Liver (tissue), 9 donors: Measurements from ENCODE around the gene MED26. TPM values are rescaled to one million over a fixed set of nuclear protein-coding genes. Genes with fewer than 3 reads are reported as not detected.
A peak's percentile ranks its signal among the peaks of the same experiment; 100 is the strongest.

Experiments
- DNase-seq: peaks from one replicate; pipeline ENCODE4 v3.0.0-alpha.2; 2017; ENCODE audit warnings: low spot score
- H3K27ac ChIP-seq, 2 donors: one replicate each; pipeline ENCODE4 v1.7.0; 2013; ENCODE audit warnings: inconsistent platforms in 2 of 2, low read length in 2 of 2, control low read depth in 1 of 2, low read depth in 1 of 2, mild to moderate bottlenecking in 1 of 2
- H3K27me3 ChIP-seq, 4 donors: one replicate each; pipeline versions ENCODE4 v1.6.1 to v1.7.0; 2013; ENCODE audit warnings: low read length in 3 of 4, inconsistent platforms in 1 of 4, mild to moderate bottlenecking in 1 of 4, moderate library complexity in 1 of 4; ENCODE audit not compliant: control insufficient read depth in 4 of 4, insufficient read depth in 4 of 4
- H3K36me3 ChIP-seq, 4 donors: one replicate each; pipeline versions ENCODE4 v1.6.1 to v1.7.0; 2013; ENCODE audit warnings: low read length in 3 of 4, mild to moderate bottlenecking in 3 of 4, low read depth in 1 of 4, moderate library complexity in 1 of 4; ENCODE audit not compliant: control insufficient read depth in 4 of 4, insufficient read depth in 3 of 4
- H3K4me1 ChIP-seq, 4 donors: one replicate each; pipeline versions ENCODE4 v1.6.1 to v1.7.0; 2013; ENCODE audit warnings: low read length in 3 of 4, mild to moderate bottlenecking in 3 of 4, moderate library complexity in 1 of 4; ENCODE audit not compliant: control insufficient read depth in 4 of 4, insufficient read depth in 4 of 4
- H3K4me3 ChIP-seq, 3 donors: one replicate each; pipeline versions ENCODE4 v1.6.1 to v1.7.0; 2013; ENCODE audit warnings: low read length in 3 of 3, control low read depth in 1 of 3, low read depth in 1 of 3, mild to moderate bottlenecking in 1 of 3
- H3K9ac ChIP-seq, 2 donors: one replicate each; pipeline ENCODE4 v1.7.0; 2013; ENCODE audit warnings: low read length in 2 of 2, mild to moderate bottlenecking in 2 of 2, moderate library complexity in 2 of 2, control low read depth in 1 of 2, low read depth in 1 of 2
- H3K9me3 ChIP-seq, 4 donors: one replicate each; pipeline versions ENCODE4 v1.6.1 to v1.7.0; 2013; ENCODE audit warnings: low read length in 3 of 4; ENCODE audit not compliant: control insufficient read depth in 4 of 4
- ATF3 ChIP-seq: IDR thresholded peaks from 2 replicates; pipeline ENCODE4 v1.6.1; 2016; ENCODE audit warnings: antibody characterized with exemption
- CTCF ChIP-seq: fragments of 150-350 bp; IDR thresholded peaks from 2 replicates; pipeline ENCODE4 v1.5.1; 2017; ENCODE audit warnings: improper control_type of control experiment, low read depth, low read length; ENCODE audit not compliant: missing input control
- FOXA2 ChIP-seq: IDR thresholded peaks from 2 replicates; pipeline ENCODE4 v1.6.1; 2016; ENCODE audit warnings: antibody characterized with exemption
- HNF4A ChIP-seq, 2 donors: conservative IDR thresholded peaks; 2 replicates each; pipeline ENCODE4 v1.6.1; 2016; ENCODE audit warnings: antibody characterized with exemption in 2 of 2, mild to moderate bottlenecking in 2 of 2
- HNF4G ChIP-seq: IDR thresholded peaks from 2 replicates; pipeline ENCODE4 v1.6.1; 2016; ENCODE audit warnings: antibody characterized with exemption
- REST ChIP-seq: IDR thresholded peaks from 2 replicates; pipeline ENCODE4 v1.6.1; 2016; ENCODE audit warnings: antibody characterized with exemption, mild to moderate bottlenecking
- SP1 ChIP-seq: IDR thresholded peaks from 2 replicates; pipeline ENCODE4 v1.6.1; 2018; ENCODE audit warnings: antibody characterized with exemption, mild to moderate bottlenecking
- ZBTB33 ChIP-seq: IDR thresholded peaks from 2 replicates; pipeline ENCODE4 v1.6.1; 2016; ENCODE audit warnings: antibody characterized with exemption
- WGBS: extraction: QIAGEN DNeasy Blood & Tissue Kit; methylation state at CpG from one replicate; pipeline ENCODE4 v1.1.7; 2013; 5-methylcytosine and 5-hydroxymethylcytosine counted together
- polyA plus RNA-seq, 2 donors: library from polyadenylated mRNA; stranded (reverse) in 1 of 2; unstranded in 1 of 2; fragments of 200-250 nt in 1 of 2; fragments of >200 nt in 1 of 2; fragmentation: Nextera tagmentation in 1 of 2; extraction: Ambion mirVana in 1 of 2; gene quantifications; one replicate each; pipeline versions ENCODE4 v1.2.1 to v1.2.3, GENCODE V29; 2013 to 2015
- total RNA-seq, 2 donors: library from RNA; depleted of rRNA; stranded (reverse); fragments of >200 nt; gene quantifications; one replicate each; pipeline ENCODE4 v1.2.3, GENCODE V29; 2014
- donor health status: healthy.
- donor health status: healthy.
- donor health status: healthy.
- donor health status: healthy.
- donor health status: healthy.

MED26 gene
- total and polyA plus RNA-seq, 4 donors: 1.5 to 3.8 (median 3.2) TPM

GRCh38 chr19:16659464-16659831 is 31.4 kb upstream of the MED26 start:
- H3K36me3 ChIP-seq: peaks cover 3 to 24% (median 14%) of the 10 kb centered on the region in 4 donors
- peaks cover 0 to 34% (median 21%) of the 10 kb centered on the region in 4 donors for H3K4me1 ChIP-seq
- H3K27ac ChIP-seq: peak overlapping the region; percentile 84 to 98
- peak overlapping the region; percentile 60 to 65 for H3K9ac ChIP-seq
- DNase-seq: no peak
- TF ChIP-seq ZBTB33 (no peak), REST (no peak), HNF4A (conservative IDR thresholded peaks at IDR 0.05) (no peak), ATF3 (no peak), HNF4G (no peak), SP1 (no peak), FOXA2 (no peak), CTCF (no peak)
- H3K27me3 ChIP-seq: no peaks in the 10 kb centered on the region
- WGBS: 2% methylated on average over 14 of the region's 14 CpGs
- H3K4me3 ChIP-seq: peak overlapping the region; percentile 64 to 95 (median 86)
- H3K9me3 ChIP-seq: no peaks in the 10 kb centered on the region

- Histone ChIP-seq H3K36me3 (peaks cover 7 to 39% (median 30%) of the 10 kb centered on the region in 4 donors), H3K4me3 (no peak overlapping the region), H3K27me3 (no peaks in the 10 kb centered on the region), H3K4me1 (peaks cover 0 to 34% (median 21%) of the 10 kb centered on the region in 4 donors), H3K9me3 (no peaks in the 10 kb centered on the region), H3K9ac (no peak overlapping the region), H3K27ac (no peak overlapping the region)
- WGBS: 84% methylated on average over 5 of the region's 5 CpGs
- TF ChIP-seq REST (no peak), FOXA2 (no peak), HNF4G (no peak)
- no peak for DNase-seq
Measured at GRCh38 chr19:16657384-16657783, 29.4 kb upstream of the MED26 start.
